H9 (cell line): Measurements from ENCODE around the gene DHX35. TPM values are rescaled to one million over a fixed set of nuclear protein-coding genes. Genes with fewer than 3 reads are reported as not detected.

Experiments used
- DNase-seq: peaks from one replicate; pipeline ENCODE4 v3.0.0-alpha.2; 2017
- H2AFZ ChIP-seq: one replicate; pipeline ENCODE4 v1.6.1; 2013; ENCODE audit warnings: mild to moderate bottlenecking, low read length, control low read depth, moderate library complexity
- H2AK5ac ChIP-seq: 2 replicates; pipeline ENCODE4 v1.6.1; 2013; ENCODE audit warnings: low read length, control low read depth, mixed read lengths; ENCODE audit not compliant: insufficient read length
- H2BK120ac ChIP-seq: one replicate; pipeline ENCODE4 v1.6.1; 2013; ENCODE audit warnings: low read depth, mild to moderate bottlenecking, low read length, control low read depth, inconsistent platforms; ENCODE audit not compliant: poor library complexity, severe bottlenecking
- H2BK12ac ChIP-seq: 2 replicates; pipeline ENCODE4 v1.6.1; 2013; ENCODE audit warnings: low read length, control low read depth, mixed read lengths, low read depth; ENCODE audit not compliant: insufficient read length
- H2BK15ac ChIP-seq: 2 replicates; pipeline ENCODE4 v1.6.1; 2013; ENCODE audit warnings: low read depth, low read length, control low read depth
- H2BK20ac ChIP-seq: one replicate; pipeline ENCODE4 v1.6.1; 2013; ENCODE audit warnings: low read depth, mild to moderate bottlenecking, low read length, control low read depth, inconsistent platforms; ENCODE audit not compliant: poor library complexity, severe bottlenecking
- H2BK5ac ChIP-seq: 2 replicates; pipeline ENCODE4 v1.6.1; 2013; ENCODE audit warnings: low read length, control low read depth, mixed read lengths; ENCODE audit not compliant: insufficient read length
- H3K14ac ChIP-seq: 2 replicates; pipeline ENCODE4 v1.6.1; 2013; ENCODE audit warnings: low read length, control low read depth; ENCODE audit not compliant: insufficient read depth
- H3K18ac ChIP-seq: 2 replicates; pipeline ENCODE4 v1.6.1; 2013; ENCODE audit warnings: low read depth, mild to moderate bottlenecking, mixed read lengths, low read length, control low read depth; ENCODE audit not compliant: insufficient read length
- H3K23ac ChIP-seq: 2 replicates; pipeline ENCODE4 v1.6.1; 2013; ENCODE audit warnings: low read length, control low read depth, mixed read lengths, low read depth; ENCODE audit not compliant: insufficient read length
- H3K23me2 ChIP-seq: 2 replicates; pipeline ENCODE4 v1.6.1; 2013; ENCODE audit warnings: low read depth, mild to moderate bottlenecking, mixed read lengths, low read length, control low read depth; ENCODE audit not compliant: insufficient read length, poor library complexity, severe bottlenecking
- H3K27ac ChIP-seq: 2 replicates; pipeline ENCODE4 v1.5.1; 2013; ENCODE audit warnings: low read length, control low read depth, mixed read lengths, low read depth; ENCODE audit not compliant: insufficient read length
- H3K27me3 ChIP-seq: 2 replicates; pipeline ENCODE4 v1.6.1; 2013; ENCODE audit warnings: low read length, control low read depth, inconsistent platforms; ENCODE audit not compliant: insufficient read depth
- H3K4ac ChIP-seq: 2 replicates; pipeline ENCODE4 v1.6.1; 2013; ENCODE audit warnings: low read depth, mild to moderate bottlenecking, control low read depth, inconsistent platforms, low read length, moderate library complexity
- H3K4me1 ChIP-seq: 2 replicates; pipeline ENCODE4 v1.6.1; 2013; ENCODE audit warnings: low read length, control low read depth, inconsistent platforms; ENCODE audit not compliant: insufficient read depth
- H3K4me2 ChIP-seq: 2 replicates; pipeline ENCODE4 v1.6.1; 2013; ENCODE audit warnings: low read length, control low read depth, mixed read lengths; ENCODE audit not compliant: insufficient read length, insufficient read depth
- H3K56ac ChIP-seq: 2 replicates; pipeline ENCODE4 v1.6.1; 2013; ENCODE audit warnings: low read depth, mild to moderate bottlenecking, mixed read lengths, low read length, control low read depth; ENCODE audit not compliant: insufficient read length
- H3K79me1 ChIP-seq: 2 replicates; pipeline ENCODE4 v1.6.1; 2013; ENCODE audit warnings: low read depth, mild to moderate bottlenecking, moderate library complexity, low read length, control low read depth, inconsistent platforms; ENCODE audit not compliant: insufficient read depth, poor library complexity, severe bottlenecking
- H3K79me2 ChIP-seq: 2 replicates; pipeline ENCODE4 v1.6.1; 2013; ENCODE audit warnings: low read length, control low read depth, inconsistent platforms; ENCODE audit not compliant: insufficient read depth
- H3K9ac ChIP-seq: 2 replicates; pipeline ENCODE4 v1.6.1; 2013; ENCODE audit warnings: low read length, control low read depth, mixed read lengths; ENCODE audit not compliant: insufficient read length; ENCODE audit errors: extremely low read depth
- H3K9me3 ChIP-seq: one replicate; pipeline ENCODE4 v1.6.1; 2013; ENCODE audit warnings: low read depth, low read length, inconsistent platforms; ENCODE audit not compliant: control insufficient read depth
- H3T11ph ChIP-seq: one replicate; pipeline ENCODE4 v1.6.1; 2013; ENCODE audit warnings: mild to moderate bottlenecking, low read length, control low read depth, inconsistent platforms
- H4K20me1 ChIP-seq: one replicate; pipeline ENCODE4 v1.6.1; 2013; ENCODE audit not compliant: control insufficient read depth, insufficient read length, insufficient read depth
- H4K5ac ChIP-seq: 2 replicates; pipeline ENCODE4 v1.6.1; 2013; ENCODE audit warnings: low read depth, mild to moderate bottlenecking, mixed read lengths, low read length, control low read depth; ENCODE audit not compliant: insufficient read length
- H4K8ac ChIP-seq: replicated peaks from 2 replicates; pipeline ENCODE4 v1.6.1; 2013; ENCODE audit warnings: low read length, control low read depth, mixed read lengths, low read depth; ENCODE audit not compliant: insufficient read length
- H4K91ac ChIP-seq: 2 replicates; pipeline ENCODE4 v1.6.1; 2013; ENCODE audit warnings: low read depth, mild to moderate bottlenecking, moderate library complexity, mixed read lengths, low read length, control low read depth; ENCODE audit not compliant: insufficient read length
- H3K27ac Mint-ChIP-seq, 3 experiments: 2 replicates in 2 of 3; 3 replicates in 1 of 3; pipeline ENCODE4 v1.8.0; 2020 to 2021; ENCODE audit warnings: mixed read lengths in 3 of 3, mild to moderate bottlenecking in 1 of 3, moderate library complexity in 1 of 3
- H3K27me3 Mint-ChIP-seq: 2 replicates; pipeline ENCODE4 v1.8.0; 2021; ENCODE audit warnings: low read depth, mild to moderate bottlenecking, moderate library complexity, mixed read lengths
- H3K36me3 Mint-ChIP-seq, 3 experiments: 2 replicates in 2 of 3; 3 replicates in 1 of 3; pipeline ENCODE4 v1.8.0; 2020 to 2021; ENCODE audit warnings: low read depth in 3 of 3, mixed read lengths in 3 of 3; ENCODE audit not compliant: insufficient read depth in 1 of 3
- H3K4me1 Mint-ChIP-seq, 2 experiments: 2 replicates each; pipeline ENCODE4 v1.8.0; 2020; ENCODE audit warnings: mixed read lengths in 2 of 2
- H3K4me3 Mint-ChIP-seq, 2 experiments: 2 replicates in 1 of 2; 3 replicates in 1 of 2; pipeline ENCODE4 v1.8.0; 2020 to 2021; ENCODE audit warnings: mild to moderate bottlenecking in 2 of 2, mixed read lengths in 2 of 2, moderate library complexity in 1 of 2
- H3K9me3 Mint-ChIP-seq, 2 experiments: 2 replicates in 1 of 2; 3 replicates in 1 of 2; pipeline ENCODE4 v1.8.0; 2020; ENCODE audit warnings: mild to moderate bottlenecking in 2 of 2, mixed read lengths in 2 of 2, moderate library complexity in 1 of 2
- CTCF ChIP-seq: fragments of 200-600 bp; sonication (generic); conservative IDR thresholded peaks from 3 replicates; pipeline ENCODE4 v1.8.0; 2021; ENCODE audit warnings: antibody characterized with exemption, mild to moderate bottlenecking
- WGBS: extraction: QIAGEN DNeasy Blood & Tissue Kit; methylation state at CpG from one replicate; pipeline ENCODE4 v1.1.7; 2013; ENCODE audit warnings: missing lambda C conversion rate, low lambda C conversion rate, mixed read lengths; ENCODE audit not compliant: insufficient read length; ENCODE audit errors: extremely low coverage; 5-methylcytosine and 5-hydroxymethylcytosine counted together
- total RNA-seq: library from RNA; stranded (reverse); gene quantifications from 2 replicates; pipeline ENCODE4 v1.2.1, GENCODE V29; 2021

Gene DHX35
- total RNA-seq, 1 experiment from 2014 or later = 14.4 TPM

GRCh38 chr20:38947931-38948362, 14.2 kb upstream of the DHX35 start:
- no peaks in the 10 kb centered on the region for H3K27me3 ChIP-seq
- H3K56ac ChIP-seq = no peak overlapping the region
- Mint-ChIP-seq H3K9me3 (no peaks in the 10 kb centered on the region), H3K4me1 (peaks cover 4 to 9% of the 10 kb centered on the region in 2 experiments; a peak in 3 of 4 replicates), H3K27me3 (no peaks in the 10 kb centered on the region), H3K36me3 (peaks cover 64 to 90% (median 89%) of the 10 kb centered on the region in 3 experiments), H3K4me3 (no peak overlapping the region), H3K27ac (no peak overlapping the region)
- no peak overlapping the region for H2AK5ac ChIP-seq
- H3K9me3 ChIP-seq = no peaks in the 10 kb centered on the region
- no peaks in the 10 kb centered on the region for H3K79me2 ChIP-seq
- H2BK5ac ChIP-seq = no peak overlapping the region
- no peak overlapping the region for H3K4me2 ChIP-seq
- H3K23ac ChIP-seq = no peak overlapping the region
- no peak overlapping the region for H3K9ac ChIP-seq
- H2BK12ac ChIP-seq = no peak overlapping the region
- H4K5ac ChIP-seq = no peak overlapping the region
- no CpG with 5 or more reads among the region's 7 CpGs for WGBS
- no peak overlapping the region for H4K91ac ChIP-seq
- H3K18ac ChIP-seq = no peak overlapping the region
- DNase-seq = no peak
- H3K4me1 ChIP-seq = no peaks in the 10 kb centered on the region
- H3T11ph ChIP-seq = no peak overlapping the region
- H3K79me1 ChIP-seq = peaks cover 5% of the 10 kb centered on the region
- TF ChIP-seq CTCF = no peak
- no peak overlapping the region for H2BK20ac ChIP-seq
- H3K23me2 ChIP-seq = no peaks in the 10 kb centered on the region
- H4K20me1 ChIP-seq = no peaks in the 10 kb centered on the region
- no peak overlapping the region for H4K8ac ChIP-seq
- no peak overlapping the region for H2BK15ac ChIP-seq
- no peak overlapping the region for H2BK120ac ChIP-seq
- no peak overlapping the region for H2AFZ ChIP-seq
- no peak overlapping the region for H3K14ac ChIP-seq
- H3K4ac ChIP-seq = no peak overlapping the region
- H3K27ac ChIP-seq = no peak overlapping the region
